Upper lobe of right lung (tissue), 1 donor: Measurements from ENCODE around the gene KLC3. TPM values are rescaled to one million over a fixed set of nuclear protein-coding genes. Genes with fewer than 3 reads are reported as not detected.
A peak's percentile ranks its signal among the peaks of the same experiment; 100 is the strongest.

Experiments used
- ATAC-seq: fragments of 200-7000 bp; cut with Tn5 transposase; one replicate; pipeline ENCODE4 v1.9.1; 2020; ENCODE audit warnings: mild to moderate bottlenecking, moderate library complexity
- DNase-seq: peaks from one replicate; pipeline ENCODE4 v3.0.0-alpha.2; 2020
- H3K27ac ChIP-seq: fragments of 200-600 bp; one replicate; pipeline ENCODE4 v1.8.0; 2022
- H3K27me3 ChIP-seq: fragments of 200-600 bp; one replicate; pipeline ENCODE4 v1.8.0; 2022; ENCODE audit warnings: mild to moderate bottlenecking
- H3K36me3 ChIP-seq: fragments of 200-600 bp; one replicate; pipeline ENCODE4 v1.8.0; 2022
- H3K4me1 ChIP-seq: fragments of 200-600 bp; one replicate; pipeline ENCODE4 v1.8.0; 2022
- H3K4me3 ChIP-seq: fragments of 200-600 bp; one replicate; pipeline ENCODE4 v1.8.0; 2022; ENCODE audit warnings: mild to moderate bottlenecking
- H3K9me3 ChIP-seq: fragments of 200-600 bp; one replicate; pipeline ENCODE4 v1.8.0; 2022
- intact Hi-C: fragments of 100-400 bp; cut with DNase I; formaldehyde crosslinking; loops from one replicate; pipeline ENCODE4 v1.11.0; 2022
- total RNA-seq: library from RNA; stranded (reverse); fragmentation: NEBNext Ultra II Directional; extraction: Animal tissue kit (Norgen Biotek cat#: 25700); gene quantifications from one replicate; pipeline ENCODE4 v1.2.1, GENCODE V29; 2021
- TF ChIP-seq, protein P1 (sequence below): fragments of 200-600 bp; IDR thresholded peaks from one replicate; pipeline ENCODE4 v1.8.0; 2022; ENCODE audit warnings: antibody characterized with exemption
- donor health status: DM: no; HTN: yes; CAD: no; lungs with severe emphysema.

Gene KLC3
- total RNA-seq, 1 donor from 2014 or later: 1.8 TPM

DNA sequence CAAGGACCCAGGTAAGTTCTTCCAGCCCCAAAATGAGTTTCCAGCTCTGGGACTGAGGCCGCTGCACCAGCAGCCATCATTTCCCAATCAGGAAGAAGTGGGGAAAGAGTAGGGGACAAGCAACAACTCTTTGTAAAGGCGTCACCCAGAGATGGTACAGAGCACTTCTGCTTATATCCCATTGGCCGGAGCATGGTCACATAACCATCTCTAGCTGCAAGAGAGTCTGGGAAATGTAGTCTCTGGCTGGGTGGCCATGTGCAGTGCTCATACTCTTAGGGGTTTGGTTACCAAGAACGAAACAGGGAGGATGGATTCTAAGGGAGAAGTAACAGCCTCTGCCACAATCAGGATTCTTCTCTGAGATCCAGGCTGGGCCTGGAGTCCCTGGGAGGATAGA lies 44.2 kb upstream of the KLC3 start:
- peaks cover 26% of the 10 kb centered on the region for H3K36me3 ChIP-seq
- no peaks in the 10 kb centered on the region for H3K27me3 ChIP-seq
- no peaks in the 10 kb centered on the region for H3K9me3 ChIP-seq
- no peak overlapping the region for H3K27ac ChIP-seq
- DNase-seq (no peak), ATAC-seq (peak; percentile 58)
- TF ChIP-seq, protein P1, sequence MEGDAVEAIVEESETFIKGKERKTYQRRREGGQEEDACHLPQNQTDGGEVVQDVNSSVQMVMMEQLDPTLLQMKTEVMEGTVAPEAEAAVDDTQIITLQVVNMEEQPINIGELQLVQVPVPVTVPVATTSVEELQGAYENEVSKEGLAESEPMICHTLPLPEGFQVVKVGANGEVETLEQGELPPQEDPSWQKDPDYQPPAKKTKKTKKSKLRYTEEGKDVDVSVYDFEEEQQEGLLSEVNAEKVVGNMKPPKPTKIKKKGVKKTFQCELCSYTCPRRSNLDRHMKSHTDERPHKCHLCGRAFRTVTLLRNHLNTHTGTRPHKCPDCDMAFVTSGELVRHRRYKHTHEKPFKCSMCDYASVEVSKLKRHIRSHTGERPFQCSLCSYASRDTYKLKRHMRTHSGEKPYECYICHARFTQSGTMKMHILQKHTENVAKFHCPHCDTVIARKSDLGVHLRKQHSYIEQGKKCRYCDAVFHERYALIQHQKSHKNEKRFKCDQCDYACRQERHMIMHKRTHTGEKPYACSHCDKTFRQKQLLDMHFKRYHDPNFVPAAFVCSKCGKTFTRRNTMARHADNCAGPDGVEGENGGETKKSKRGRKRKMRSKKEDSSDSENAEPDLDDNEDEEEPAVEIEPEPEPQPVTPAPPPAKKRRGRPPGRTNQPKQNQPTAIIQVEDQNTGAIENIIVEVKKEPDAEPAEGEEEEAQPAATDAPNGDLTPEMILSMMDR: no peak
- H3K4me1 ChIP-seq: no peaks in the 10 kb centered on the region
- H3K4me3 ChIP-seq: no peak overlapping the region
- intact Hi-C loops: no loop called here

DNA sequence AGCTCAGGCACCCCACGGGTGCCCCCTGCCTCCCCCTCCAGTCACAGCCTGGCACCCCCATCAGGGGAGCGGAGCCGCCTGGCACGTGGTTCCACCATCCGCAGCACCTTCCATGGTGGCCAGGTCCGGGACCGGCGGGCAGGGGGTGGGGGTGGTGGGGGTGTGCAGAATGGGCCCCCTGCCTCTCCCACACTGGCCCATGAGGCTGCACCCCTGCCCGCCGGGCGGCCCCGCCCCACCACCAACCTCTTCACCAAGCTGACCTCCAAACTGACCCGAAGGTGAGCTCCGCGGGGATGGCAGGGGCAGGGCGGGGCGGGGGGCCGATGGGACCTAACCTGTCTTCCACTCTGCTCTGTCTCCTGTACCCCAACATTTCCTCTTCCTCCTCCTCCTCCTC lies 42.9 kb upstream of the KLC3 start:
- TF ChIP-seq, protein P1: no peak
- no peaks in the 10 kb centered on the region for H3K27me3 ChIP-seq
- DNase-seq (no peak), ATAC-seq (no peak)
- intact Hi-C loops: no loop called here
- no peak overlapping the region for H3K4me3 ChIP-seq
- no peaks in the 10 kb centered on the region for H3K9me3 ChIP-seq
- H3K4me1 ChIP-seq: no peaks in the 10 kb centered on the region
- H3K36me3 ChIP-seq: peaks cover 22% of the 10 kb centered on the region
- H3K27ac ChIP-seq: no peak overlapping the region

DNA sequence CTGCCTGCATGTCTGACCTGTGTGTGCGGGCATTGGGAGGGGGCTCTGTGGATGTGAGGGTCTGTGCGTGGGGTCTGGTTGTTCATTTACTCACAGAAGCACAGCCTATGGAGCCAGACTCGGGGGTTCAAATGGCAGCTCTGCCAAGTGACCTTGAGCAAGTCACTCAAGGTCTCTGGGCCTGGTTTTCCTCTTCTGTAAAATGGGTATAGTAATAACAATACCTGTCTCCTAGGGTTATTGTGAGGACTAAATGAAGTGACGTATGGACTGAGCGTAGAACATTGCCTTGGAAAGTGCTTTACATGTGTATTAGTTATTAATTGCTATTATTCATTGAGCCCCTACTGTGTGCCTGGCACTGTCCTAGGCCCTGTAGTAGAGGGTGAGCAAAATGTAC lies 42.3 kb upstream of the KLC3 start:
- Histone ChIP-seq H3K27ac (no peak overlapping the region), H3K36me3 (peaks cover 22% of the 10 kb centered on the region), H3K4me1 (no peaks in the 10 kb centered on the region), H3K27me3 (no peaks in the 10 kb centered on the region), H3K4me3 (no peak overlapping the region), H3K9me3 (no peaks in the 10 kb centered on the region)
- intact Hi-C loops: no loop called here
- TF ChIP-seq, protein P1: no peak
- DNase-seq: no peak
- no peak for ATAC-seq

DNA sequence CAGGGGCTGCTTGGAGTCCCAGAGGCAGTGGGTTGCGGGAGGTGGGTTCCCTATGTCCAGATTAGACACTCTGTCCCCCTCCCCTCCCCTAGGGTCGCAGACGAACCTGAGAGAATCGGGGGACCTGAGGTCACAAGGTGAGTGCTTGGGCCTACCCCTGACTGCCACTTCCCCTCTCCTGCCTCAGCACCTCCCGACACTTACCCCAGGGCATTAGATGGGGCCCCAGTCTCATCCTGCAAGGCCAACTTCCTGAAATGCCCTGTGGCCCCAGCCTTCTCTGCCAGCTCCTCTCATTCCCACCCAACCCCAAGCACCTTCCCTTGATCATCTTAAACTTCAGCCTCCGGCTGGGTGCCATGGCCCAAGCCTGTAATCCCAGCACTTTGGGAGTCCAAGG lies 40.8 kb upstream of the KLC3 start:
- DNase-seq: no peak
- Histone ChIP-seq H3K27me3 (no peaks in the 10 kb centered on the region), H3K36me3 (peaks cover 22% of the 10 kb centered on the region), H3K4me1 (no peaks in the 10 kb centered on the region), H3K9me3 (no peaks in the 10 kb centered on the region), H3K4me3 (no peak overlapping the region), H3K27ac (no peak overlapping the region)
- TF ChIP-seq, protein P1: no peak
- intact Hi-C loops: no loop called here
- no peak for ATAC-seq

DNA sequence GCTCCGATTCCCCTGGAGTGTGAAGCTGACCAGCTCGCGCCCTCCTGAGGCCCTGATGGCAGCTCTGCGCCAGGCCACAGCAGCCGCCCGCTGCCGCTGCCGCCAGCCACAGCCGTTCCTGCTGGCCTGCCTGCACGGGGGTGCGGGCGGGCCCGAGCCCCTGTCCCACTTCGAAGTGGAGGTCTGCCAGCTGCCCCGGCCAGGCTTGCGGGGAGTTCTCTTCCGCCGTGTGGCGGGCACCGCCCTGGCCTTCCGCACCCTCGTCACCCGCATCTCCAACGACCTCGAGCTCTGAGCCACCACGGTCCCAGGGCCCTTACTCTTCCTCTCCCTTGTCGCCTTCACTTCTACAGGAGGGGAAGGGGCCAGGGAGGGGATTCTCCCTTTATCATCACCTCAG lies 38.1 kb upstream of the KLC3 start:
- intact Hi-C loops: no loop called here
- TF ChIP-seq, protein P1: no peak
- H3K4me1 ChIP-seq: no peaks in the 10 kb centered on the region
- no peak for ATAC-seq
- H3K27me3 ChIP-seq: no peaks in the 10 kb centered on the region
- H3K27ac ChIP-seq: no peak overlapping the region
- no peak overlapping the region for H3K4me3 ChIP-seq
- no peak for DNase-seq
- H3K36me3 ChIP-seq: peaks cover 7% of the 10 kb centered on the region
- H3K9me3 ChIP-seq: no peaks in the 10 kb centered on the region
